Stimulated activated CD4-positive, alpha-beta T cell treated with anti-CD3 and anti-CD28 coated beads, Interleukin-4, amount 100 ng/mL, for 24 hours (primary cell): Measurements from ENCODE around the gene SLC6A2.
"Not testable (repeated sequence)": the region's sequence is repeated elsewhere in the genome, so short reads cannot be mapped to it uniquely, and the experiment has no call there.

ENCODE experiments used
- DNase-seq: peaks from one replicate; pipeline ENCODE4 v3.0.0-alpha.2; 2020

SLC6A2 gene

DNA sequence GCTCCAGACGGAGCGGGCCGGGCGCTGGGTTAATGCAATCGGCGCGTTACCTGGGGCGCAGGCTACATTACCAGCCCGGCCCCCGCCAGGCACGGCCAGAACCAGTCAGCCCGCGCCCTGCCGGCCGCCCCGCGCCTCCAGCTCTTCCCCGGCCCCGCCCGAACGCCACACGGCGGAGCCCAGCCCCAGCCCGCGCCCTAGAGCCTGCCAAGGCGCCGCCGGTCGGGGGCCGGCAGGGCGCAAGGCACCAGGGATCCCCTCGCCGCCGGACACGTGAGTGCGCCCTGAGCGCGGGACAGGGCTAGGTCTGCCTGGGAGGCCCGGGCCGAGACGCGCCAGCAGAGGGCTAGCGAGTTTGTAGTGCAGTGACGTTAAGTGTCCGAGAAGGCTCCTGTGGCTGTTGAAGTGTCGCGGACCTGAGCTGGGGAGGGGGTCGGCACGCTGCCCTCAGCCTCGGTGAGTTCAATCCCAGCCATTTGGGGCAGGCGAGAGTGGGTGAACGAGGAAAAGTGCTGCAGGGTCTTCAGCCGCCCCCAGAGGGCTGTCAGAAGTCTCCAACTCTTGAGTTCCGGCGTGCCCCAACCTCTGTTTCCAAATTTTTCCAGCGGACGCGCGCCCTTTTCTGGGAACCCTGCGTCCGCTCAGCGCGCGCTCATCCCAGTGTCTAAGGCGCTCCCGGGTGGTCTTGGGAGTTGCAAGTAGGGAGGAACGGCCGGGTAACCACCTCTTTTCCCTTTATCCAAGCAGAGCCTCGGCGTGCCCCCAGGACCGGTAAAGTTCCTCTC lies at the start of gene SLC6A2:
TSS of gene SLC6A2 (plus strand) at position 92 of the 785 bp plus-strand sequence. CDS start 707 bp downstream, outside the sequence.
- DNase-seq, result no peak

GRCh38 chr16:55613613-55614335 lies 42.0 kb upstream of the SLC6A2 start:
- no peak for DNase-seq

- no peak for DNase-seq
These were observed 40.7 kb upstream of the SLC6A2 start for GRCh38 chr16:55615071-55615470.

DNA sequence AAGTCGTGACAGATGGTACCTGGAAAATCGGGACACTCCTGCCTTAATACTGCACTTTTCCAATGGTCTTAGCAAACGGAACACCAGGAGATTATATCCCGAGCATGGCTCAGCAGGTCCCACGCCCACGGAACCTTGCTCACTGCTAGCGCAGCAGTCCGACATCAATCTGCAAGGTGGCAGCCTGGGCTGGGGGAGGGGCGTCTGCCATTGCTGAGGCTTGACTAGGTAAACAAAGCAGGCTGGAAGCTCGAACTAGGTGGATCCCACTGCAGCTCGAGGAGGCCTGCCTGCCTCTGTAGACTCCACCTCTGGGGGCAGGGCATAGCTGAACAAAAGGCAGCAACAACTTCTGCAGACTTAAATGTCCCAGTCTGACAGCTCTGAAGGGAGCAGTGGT lies 40.1 kb upstream of the SLC6A2 start:
- not testable (repeated sequence) for DNase-seq

DNA sequence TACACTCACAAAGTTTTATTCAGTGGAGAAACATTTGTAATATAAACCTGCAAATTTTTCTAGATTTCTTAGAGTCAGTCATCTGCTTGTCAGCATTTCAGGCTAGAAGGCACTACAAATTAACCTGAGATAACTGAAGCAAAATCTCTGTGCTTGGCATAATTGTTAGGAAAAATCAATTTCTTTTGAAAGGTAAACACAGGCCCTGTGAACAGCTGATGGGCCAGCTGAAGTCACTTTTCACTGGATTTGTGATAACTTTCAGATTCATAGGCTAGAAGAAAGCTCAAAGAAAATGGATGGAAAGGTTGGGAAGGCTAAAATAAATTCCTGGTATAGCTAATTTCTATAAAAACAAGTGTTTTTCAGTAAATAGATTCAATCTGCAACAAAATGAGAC lies 34.0 kb upstream of the SLC6A2 start:
- no peak for DNase-seq

- DNase-seq, result no peak
These were observed 33.5 kb upstream of the SLC6A2 start for GRCh38 chr16:55622272-55622671.

DNA sequence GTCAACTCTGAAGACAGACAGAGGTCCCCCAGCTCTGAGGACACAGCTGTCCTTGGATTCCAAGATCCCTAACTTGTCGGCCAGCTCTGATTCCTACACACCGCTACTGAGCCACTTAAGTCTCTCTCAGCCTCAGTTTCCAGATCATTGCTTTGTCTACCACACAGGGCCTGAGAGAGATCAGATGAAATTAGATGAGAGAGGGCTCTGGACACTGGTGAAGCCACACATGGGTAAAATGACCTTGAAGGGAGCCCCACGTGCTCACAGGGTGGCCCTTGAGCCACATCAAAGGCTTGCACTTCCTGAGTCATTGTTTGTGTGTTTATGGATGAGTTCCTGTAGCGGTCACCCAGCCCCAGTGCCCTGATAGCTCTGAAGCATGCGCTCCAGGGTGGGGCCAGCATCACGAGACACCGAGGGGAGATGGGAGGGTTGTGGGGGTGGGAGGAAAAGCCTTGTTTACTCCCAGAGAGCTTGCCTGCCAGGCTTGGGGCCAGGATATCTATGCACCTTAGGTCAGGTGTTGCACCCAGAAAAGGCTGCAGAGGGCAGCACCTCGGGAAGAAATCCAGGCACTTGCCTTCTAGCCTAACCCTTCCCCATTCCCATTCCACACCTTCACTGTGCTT lies 32.7 kb upstream of the SLC6A2 start:
- DNase-seq, result no peak

- DNase-seq, result no peak
These were observed 32.1 kb upstream of the SLC6A2 start for GRCh38 chr16:55623640-55624039.

GRCh38 chr16:55624696-55625095 lies 31.1 kb upstream of the SLC6A2 start:
- no peak for DNase-seq

DNA sequence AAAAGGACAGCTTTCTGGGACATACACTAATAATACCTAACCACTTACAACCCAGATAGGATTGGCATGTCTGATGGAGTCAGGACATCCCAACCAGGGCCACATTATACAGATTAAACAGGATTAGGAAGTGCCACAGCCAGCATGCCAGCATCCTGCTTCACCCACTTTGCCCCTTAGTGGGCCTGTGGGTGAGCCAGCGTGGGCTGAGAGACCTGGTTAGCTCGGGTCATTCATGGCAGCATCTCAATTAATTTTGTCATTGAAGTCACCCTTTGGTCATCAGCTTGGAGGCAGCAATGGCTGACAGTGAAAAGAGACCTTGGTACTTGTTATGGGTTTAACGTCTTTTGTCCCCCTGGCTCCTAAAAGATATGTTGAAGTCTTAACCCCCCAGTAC lies 29.9 kb upstream of the SLC6A2 start:
- DNase-seq, result no peak

GRCh38 chr16:55628306-55628968 lies 27.4 kb upstream of the SLC6A2 start:
- no peak for DNase-seq

DNA sequence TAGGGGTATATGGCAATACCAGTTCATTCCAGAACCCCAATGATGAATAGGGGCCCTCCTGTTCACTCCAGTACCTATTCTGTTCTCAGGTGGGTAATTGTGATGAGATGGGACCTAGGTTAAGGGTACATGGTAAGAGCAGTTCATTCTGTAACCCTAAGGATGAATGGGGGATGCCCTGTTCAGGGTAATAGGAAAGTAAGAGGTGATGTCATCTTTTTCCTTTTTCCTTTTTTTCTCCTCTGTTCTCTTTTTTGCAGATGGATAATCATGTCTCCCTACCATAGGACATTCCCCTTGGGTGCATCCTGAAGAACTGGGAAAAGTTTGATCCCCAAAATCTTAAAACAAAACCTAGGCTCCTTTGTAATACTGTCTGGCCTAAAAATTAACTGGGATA lies 25.0 kb upstream of the SLC6A2 start:
- no peak for DNase-seq

- no peak for DNase-seq
These were observed 23.5 kb upstream of the SLC6A2 start for GRCh38 chr16:55632259-55632658.

- DNase-seq, result no peak
These were observed 21.6 kb upstream of the SLC6A2 start for GRCh38 chr16:55634193-55634592.

- DNase-seq, result no peak
These were observed 17.5 kb upstream of the SLC6A2 start for GRCh38 chr16:55638256-55638655.

- DNase-seq, result no peak
These were observed 15.0 kb upstream of the SLC6A2 start for GRCh38 chr16:55640701-55641327.

- DNase-seq, result no peak
These were observed 14.2 kb upstream of the SLC6A2 start for GRCh38 chr16:55641430-55642056.

DNA sequence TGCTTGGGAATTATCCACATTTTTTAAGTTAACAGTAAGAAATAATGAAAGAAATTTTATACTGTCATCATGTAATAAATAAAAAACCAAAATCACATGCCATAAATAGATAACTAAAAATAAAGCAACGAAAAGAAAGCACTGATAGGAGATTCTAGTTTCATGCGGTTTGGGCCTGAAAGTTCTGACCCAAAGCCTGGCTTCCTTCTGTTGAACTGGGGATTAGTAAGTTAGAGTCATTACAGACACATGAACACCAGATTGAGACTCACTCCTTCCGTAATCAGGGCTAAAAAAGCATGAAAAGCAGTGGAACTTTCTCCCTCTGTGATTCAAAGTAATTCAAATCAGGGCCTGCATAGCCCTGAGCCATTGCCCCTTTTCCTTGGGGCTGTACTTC lies 13.2 kb upstream of the SLC6A2 start:
- DNase-seq, result no peak

- no peak for DNase-seq
These were observed 12.4 kb upstream of the SLC6A2 start for GRCh38 chr16:55643161-55643970.

GRCh38 chr16:55645986-55646385 lies 9.8 kb upstream of the SLC6A2 start:
- no peak for DNase-seq

DNA sequence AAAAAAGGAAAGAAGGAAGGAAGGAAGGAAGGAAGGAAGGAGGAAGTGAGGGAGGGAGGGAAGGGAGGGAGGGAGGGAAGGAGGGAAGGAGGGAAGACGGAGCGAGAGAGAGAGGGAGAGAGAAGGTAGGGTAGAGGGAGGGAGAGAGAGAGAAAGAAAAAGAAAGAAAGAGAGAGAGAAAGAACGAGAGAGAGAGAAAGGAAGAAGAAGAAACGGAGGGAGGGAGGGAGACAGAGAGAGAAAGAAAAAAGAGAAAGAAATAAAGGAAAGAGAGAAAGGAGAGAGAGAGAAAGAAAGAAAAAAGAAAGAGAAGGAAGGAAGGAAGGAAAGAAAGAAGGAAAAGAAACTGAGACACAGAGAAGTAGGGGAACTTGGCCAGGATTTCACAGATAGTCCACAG lies 8.4 kb upstream of the SLC6A2 start:
- DNase-seq, result no peak

GRCh38 chr16:55647798-55648197 lies 8.0 kb upstream of the SLC6A2 start:
- no peak for DNase-seq
